ENCODE results near the gene WDR93.
"Not testable (repeated sequence)": the region's sequence is repeated elsewhere in the genome, so short reads cannot be mapped to it uniquely, and the experiment has no call there.

The WDR93 gene

DNA sequence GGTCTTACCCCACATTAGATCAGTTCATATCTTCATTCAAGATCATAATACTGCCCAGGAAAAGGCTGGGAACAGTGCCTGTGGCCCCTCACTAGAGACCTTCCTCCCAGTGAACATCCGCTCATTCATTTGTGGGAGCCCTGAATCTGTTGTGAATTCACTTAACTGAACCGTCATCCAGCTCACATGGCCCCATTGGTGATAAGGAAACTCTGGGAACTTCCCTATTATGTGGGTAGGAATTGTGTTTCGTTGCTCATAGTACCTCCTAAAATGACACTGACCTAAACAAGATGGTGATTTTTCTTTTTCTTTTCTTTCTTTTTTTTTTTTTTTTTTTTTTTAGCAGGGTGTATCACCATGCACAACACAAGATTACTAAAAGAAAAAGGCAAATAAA lies 78.8 kb downstream of the WDR93 start:
- no peak for DNase-seq (ENCODE audit: low spot score)

DNA sequence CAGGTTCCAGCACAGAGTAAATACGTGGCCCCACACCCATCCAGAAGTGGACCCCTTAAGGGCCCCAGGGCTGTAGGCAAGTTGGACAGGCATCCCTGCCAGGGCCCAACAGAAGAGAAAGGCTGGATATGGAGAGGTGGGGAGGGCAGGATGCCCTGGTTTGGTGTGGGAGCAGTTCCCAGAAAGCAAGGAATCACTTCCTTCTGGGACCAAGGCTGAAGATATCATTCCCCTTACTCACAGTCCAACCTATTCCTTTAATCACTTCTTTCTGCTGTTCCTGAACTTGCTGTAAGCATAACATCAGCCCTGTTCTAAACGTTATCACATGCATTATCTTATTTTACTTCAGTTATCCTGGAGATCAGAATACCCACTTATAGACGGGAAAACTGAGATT lies 79.4 kb downstream of the WDR93 start:
- no peak for DNase-seq (ENCODE audit: low spot score)

DNA sequence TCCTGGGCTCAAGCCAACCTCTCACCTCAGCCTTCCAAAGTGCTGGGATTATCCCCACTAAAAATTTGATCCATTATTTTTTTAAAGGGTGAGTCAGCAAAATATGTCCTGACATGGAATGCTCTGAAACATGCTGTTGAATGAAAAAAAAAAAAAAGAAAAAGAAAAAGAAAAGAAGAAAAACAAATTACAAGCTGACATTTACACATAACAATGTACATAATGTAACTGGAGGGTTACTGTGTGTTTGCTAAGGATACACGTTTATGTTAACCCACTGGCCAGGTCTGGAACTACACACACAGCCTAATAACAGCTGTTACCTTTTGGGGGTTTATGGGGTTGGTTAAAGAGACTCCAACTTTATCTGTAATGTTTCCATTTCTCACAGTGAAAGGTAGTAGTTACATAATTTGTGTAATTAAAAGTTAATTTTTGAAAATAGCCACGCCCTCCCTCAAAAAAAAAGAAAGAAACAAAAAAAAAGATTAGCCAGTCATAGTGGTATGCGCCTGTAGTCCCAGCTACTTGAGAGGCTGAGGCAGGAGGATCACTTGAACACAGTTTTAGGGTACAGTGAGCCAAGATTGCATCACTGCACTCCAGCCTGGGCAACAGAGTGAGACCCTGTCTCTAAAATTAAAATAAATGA lies 82.4 kb downstream of the WDR93 start:
- peak; percentile 38 for DNase-seq (ENCODE audit: low spot score)

DNA sequence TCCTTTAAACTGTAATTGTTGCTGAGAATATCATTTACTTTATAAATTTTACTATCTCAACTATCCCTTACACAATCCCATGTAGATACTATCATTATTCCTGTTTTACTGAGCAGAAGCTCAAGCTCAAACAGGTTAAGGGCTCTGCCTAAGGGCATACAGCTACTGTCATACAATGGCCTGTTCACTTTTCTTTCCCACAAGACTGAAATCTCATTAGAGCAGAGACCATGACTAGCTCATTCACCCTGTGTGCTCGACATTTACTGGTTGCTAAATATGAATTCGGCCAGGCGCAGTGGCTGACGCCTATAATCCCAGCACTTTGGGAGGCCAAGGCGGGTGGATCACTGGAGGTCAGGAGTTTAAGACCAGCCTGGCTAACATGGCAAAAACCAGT lies 83.9 kb downstream of the WDR93 start:
- no peak for DNase-seq (ENCODE audit: low spot score)

GRCh38 chr15:89775815-89776214 lies 85.2 kb downstream of the WDR93 start:
- DNase-seq (ENCODE audit: low spot score): no peak

- peak; percentile 93 for DNase-seq (ENCODE audit: low spot score)
Observed at GRCh38 chr15:89776274-89777072, 85.9 kb downstream of the WDR93 start, which contains the start of gene MESP2. Gene MESP2 (plus strand): TSS chr15:89776332. CDS start chr15:89776358, 26 bp downstream.

DNA sequence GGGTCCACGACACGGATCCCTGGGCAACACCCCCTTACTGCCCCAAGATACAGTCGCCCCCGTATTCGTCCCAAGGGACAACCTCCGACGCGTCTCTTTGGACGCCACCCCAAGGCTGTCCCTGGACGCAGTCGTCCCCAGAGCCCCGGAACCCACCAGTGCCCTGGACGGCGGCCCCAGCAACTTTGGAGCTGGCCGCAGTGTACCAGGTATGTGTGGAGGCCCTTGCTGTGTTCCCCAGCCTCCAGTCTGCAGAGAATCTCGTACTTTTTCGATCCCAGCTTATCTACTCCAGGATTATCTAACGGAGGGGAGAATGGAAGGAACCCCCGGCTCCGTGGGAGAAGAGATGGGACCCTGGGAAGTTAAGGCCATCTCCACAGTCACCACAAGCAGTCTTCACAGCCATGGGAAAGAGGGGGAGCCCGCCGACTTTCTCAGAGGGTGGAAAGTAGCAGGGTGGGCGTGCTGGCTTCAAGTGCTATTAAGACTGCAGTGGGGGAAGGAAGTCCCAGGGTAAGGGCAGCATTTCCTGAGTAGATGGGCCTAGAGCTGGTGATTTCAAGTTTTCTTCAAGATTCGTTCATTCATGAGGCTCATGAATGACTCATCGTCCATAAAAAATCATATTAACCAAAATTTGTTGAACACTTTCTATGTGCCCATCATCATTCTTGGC lies 86.6 kb downstream of the WDR93 start:
- peak; percentile 5 for DNase-seq (ENCODE audit: low spot score)

DNA sequence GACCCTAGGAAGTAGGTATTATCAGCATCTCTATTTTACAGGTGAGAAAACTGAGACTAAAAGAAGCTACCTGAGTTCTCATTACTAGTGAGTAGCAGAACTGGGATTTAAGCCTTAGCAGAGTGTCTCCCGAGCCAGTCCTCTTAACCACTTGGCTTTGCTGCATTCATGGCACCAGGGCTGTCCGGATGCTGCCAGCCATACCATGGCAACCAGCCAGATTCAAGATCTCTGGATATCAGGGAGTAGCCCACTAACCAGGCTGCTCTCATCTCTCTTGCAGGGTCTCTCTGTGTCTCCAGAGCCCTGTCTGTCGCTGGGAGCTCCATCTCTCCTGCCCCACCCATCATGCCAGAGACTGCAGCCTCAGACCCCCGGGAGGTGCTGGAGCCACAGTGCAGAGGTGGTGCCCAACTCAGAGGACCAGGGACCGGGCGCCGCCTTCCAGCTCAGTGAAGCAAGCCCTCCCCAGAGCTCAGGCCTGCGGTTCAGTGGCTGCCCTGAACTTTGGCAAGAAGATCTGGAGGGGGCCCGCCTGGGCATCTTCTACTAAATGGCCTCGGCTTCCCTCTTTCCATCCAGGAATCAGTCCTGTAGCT lies 87.3 kb downstream of the WDR93 start:
- no peak for DNase-seq (ENCODE audit: low spot score)

- DNase-seq (ENCODE audit: low spot score): no peak
Observed at GRCh38 chr15:89778861-89779260, 88.2 kb downstream of the WDR93 start.

- DNase-seq (ENCODE audit: low spot score): peak; percentile 0
Observed at GRCh38 chr15:89780601-89781000, 90.0 kb downstream of the WDR93 start.

DNA sequence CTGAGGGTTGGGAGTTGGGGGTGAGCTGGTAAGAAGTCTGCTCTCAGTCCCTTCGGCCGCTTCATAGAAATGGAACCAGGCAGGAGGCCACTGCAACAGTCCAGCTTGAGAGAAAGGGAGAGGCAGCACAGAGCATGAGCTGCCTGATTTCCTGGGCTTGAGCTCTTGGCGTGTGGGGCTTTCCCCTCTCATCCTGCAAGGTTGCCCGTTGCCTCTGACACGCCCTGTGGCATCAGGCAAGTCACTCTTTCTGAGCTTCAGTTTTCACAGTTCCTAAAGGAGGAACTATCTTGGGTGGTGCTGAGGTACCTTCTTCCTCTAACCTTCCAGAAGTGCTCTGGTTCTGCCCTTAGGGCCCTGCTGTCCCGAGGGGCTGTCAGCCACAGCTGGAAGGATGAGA lies 90.4 kb downstream of the WDR93 start:
- no peak for DNase-seq (ENCODE audit: low spot score)

DNA sequence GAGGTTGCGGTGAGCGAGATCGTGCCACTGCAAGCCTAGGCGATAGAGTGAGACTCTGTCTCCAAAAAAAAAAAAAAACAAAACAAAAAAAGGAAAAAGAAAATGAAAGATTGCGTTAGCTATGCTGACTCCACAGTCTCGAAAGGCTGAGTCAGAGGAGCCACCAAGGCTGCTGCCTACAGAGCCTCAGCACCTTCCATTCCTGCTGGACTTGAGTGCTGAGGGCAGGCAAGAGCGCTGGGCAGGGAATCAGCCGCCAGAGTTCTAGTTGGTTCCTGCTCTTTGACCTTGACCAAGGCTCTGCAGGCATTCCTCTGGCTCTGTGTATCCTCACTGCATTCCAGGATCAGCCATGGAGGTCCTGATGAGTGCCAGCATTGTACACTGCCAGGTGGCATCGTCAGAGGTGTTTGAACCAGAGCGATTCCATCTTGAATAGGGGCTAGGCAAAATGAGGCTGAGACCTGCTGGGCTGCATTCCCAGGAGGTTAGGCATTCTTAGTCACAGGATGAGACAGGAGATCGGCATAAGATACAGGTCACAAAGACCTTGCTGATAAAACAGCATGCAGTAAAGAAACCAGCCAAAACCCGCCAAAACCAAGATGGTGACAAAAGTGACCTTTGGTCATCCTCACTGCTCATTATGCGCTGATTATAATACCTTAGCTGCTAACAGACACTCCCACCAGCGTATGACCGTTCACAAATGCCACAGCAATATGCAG lies 91.4 kb downstream of the WDR93 start:
- peak; percentile 7 for DNase-seq (ENCODE audit: low spot score)

- not testable (repeated sequence) for DNase-seq (ENCODE audit: low spot score)
Observed at GRCh38 chr15:89782619-89782950, 92.0 kb downstream of the WDR93 start.

GRCh38 chr15:89783111-89783860 lies 92.7 kb downstream of the WDR93 start:
- peak; percentile 57 for DNase-seq (ENCODE audit: low spot score)

GRCh38 chr15:89783861-89784685 lies 93.5 kb downstream of the WDR93 start:
- DNase-seq (ENCODE audit: low spot score): peak; percentile 5

DNA sequence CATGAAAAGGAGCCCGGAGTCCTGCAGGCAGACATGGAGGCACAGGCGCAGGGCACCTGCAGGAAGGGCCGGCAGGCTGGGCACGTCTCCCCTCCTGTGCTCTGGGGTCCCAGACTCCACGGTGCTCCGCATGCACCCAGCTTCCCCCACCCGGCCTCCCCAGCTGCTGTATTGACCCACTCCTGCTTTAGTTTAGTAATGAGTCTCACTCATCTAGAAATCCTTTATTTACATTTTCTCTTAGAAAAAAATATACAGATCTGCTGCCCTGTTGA lies 94.0 kb downstream of the WDR93 start:
- no peak for DNase-seq (ENCODE audit: low spot score)

- peak; percentile 7 for DNase-seq (ENCODE audit: low spot score)
Observed at GRCh38 chr15:89785064-89785773, 94.6 kb downstream of the WDR93 start.

- no peak for DNase-seq (ENCODE audit: low spot score)
Observed at GRCh38 chr15:89785774-89786140, 95.1 kb downstream of the WDR93 start.

GRCh38 chr15:89787944-89788343 lies 97.3 kb downstream of the WDR93 start:
- no peak for DNase-seq (ENCODE audit: low spot score)

DNA sequence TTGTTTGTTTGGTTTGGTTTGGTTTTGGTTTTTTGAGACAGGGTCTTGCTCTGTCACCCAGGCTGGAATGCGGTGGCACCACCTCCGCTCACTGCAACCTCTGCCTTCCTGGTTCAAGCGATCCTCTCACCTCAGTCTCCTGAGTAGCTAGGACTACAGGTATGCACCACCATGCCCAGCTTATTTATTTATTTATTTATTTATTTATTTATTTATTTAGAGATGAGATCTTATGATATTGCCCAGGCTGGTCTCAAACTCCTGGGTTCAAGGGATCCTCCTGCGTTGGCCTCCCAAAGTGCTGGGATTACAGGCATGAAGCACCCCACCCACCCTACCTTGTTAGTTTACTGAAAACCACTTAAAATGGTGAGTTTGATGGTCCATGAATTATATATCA lies 98.0 kb downstream of the WDR93 start:
- DNase-seq (ENCODE audit: low spot score): not testable (repeated sequence)
